ENCODE data around the gene DVL2. TPM values are rescaled to one million over a fixed set of nuclear protein-coding genes. Genes with fewer than 3 reads are reported as not detected.

Gene DVL2
- total RNA-seq, 4 donors from 2014 or later, result 35.9 to 182 (median 69.2) TPM

DNA sequence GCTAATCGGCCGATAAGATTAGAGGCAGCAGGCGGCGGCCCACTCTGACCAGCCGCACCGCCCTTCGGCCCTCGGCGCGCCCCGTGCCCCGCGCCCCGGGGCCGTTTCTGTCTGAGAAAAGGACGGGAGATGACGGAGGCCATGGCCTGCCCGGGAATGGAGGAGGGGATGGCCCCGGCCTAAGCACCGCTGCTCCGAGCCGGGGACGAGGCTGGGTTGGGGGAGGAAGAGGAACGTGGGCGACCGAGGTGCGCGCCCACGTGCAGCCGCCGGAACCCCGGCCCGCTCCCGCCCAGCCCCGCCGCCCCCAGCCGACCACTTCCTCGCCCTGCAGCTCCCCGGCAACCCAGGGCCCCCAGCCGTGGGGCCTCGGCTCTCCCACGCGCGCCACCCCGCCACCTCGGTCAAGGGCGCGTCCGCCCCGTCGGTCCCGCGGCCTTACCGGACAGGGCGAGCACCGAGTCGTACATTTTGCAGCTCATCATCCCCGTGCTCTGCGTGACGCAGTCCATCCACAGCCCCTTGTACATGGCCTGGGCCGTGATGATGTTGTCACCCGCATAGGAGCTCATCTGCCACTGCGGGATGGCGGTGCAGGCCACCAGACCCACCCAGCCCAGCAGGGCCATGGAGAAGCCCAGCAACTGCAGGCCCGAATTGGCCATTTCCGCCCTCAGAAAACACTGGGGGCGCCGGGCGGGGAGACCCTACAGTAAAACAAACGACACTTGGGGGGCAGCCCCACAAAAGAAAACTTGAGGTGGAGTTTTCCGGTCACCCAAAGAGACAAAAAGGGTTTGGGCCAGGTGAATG is 27.3 kb upstream of the DVL2 start:
- no peak for DNase-seq
- intact Hi-C loops (cut with DNase I; ENCODE audit: low total_unique reads), result no loop called here
- in situ Hi-C loops (cut with MboI; ENCODE audit: low pct_ligation_motif_present in 1 of 4, low pct_unique_long_range_greater_than_20kb in 1 of 4, low sequenced_read_pairs in 3 of 4), result no loop called here
- Histone ChIP-seq H3K36me3 (no peaks in the 10 kb centered on the region), H3K4me3 (peak overlapping the region; percentile 43 to 72 (median 53)), H3K4me1 (peaks cover 0 to 71% (median 36%) of the 10 kb centered on the region in 4 donors), H3K27me3 (peaks cover 42% of the 10 kb centered on the region), H3K9me3 (no peaks in the 10 kb centered on the region), H3K27ac (peak overlapping the region; percentile 88 to 96 (median 94))
- no peak for TF ChIP-seq CTCF (IDR thresholded peaks at IDR 0.05)
- peak in 1 of 3 donors; percentile 40 for TF ChIP-seq POLR2AphosphoS5 (IDR thresholded peaks at IDR 0.05)
- WGBS, 2 donors (ENCODE audit: low coverage in 1 of 2), result 19% methylated on average over 10 of the region's 71 CpGs; no CpG with 5 or more reads in 1 of the 2 donors

DNA sequence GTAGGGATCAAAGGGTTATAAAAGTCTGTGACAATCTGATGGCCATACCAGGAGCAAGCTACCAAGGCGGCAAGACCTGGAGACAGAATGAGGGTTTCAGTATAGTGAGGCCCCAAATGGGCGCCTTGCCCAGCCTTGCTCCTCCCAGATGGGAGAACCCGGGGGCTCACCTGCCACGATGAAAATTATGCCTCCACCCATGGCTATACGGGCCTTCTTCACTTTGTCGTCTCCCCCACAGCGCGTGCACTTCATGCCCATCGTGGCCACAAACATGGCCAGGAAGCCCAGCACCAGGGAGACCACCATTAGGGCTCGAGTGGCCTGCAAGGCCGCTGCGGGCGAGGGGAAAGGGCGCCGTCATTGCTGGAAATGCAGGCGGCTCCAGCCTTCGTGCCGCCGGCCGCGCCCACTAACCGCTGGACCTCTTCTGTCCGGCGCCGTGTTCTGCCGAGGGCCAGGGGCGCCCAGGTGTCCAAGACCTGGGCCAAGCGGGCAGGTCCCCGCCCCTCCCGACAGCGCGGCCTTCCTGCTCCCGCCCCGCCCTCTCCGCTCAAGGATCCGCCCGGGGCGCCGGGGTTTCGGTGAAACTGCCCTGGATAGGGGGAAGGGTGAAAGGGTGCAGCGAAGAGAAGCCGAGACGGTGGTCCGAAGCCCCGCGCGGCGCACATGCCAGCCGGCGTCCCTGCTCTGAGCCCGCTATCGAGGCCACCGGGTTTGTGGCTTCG is 26.5 kb upstream of the DVL2 start:
- DNase-seq, result peak; percentile 84
- peak overlapping the region; percentile 88 to 96 (median 94) for H3K27ac ChIP-seq
- peaks cover 42% of the 10 kb centered on the region for H3K27me3 ChIP-seq
- in situ Hi-C loops (cut with MboI; ENCODE audit: low pct_ligation_motif_present in 1 of 4, low pct_unique_long_range_greater_than_20kb in 1 of 4, low sequenced_read_pairs in 3 of 4), result no loop called here
- peaks cover 0 to 66% (median 36%) of the 10 kb centered on the region in 4 donors for H3K4me1 ChIP-seq
- 8 to 30% methylated on average over 2 to 36 of the region's 54 CpGs for WGBS, 2 donors (ENCODE audit: low coverage in 1 of 2)
- TF ChIP-seq EP300 (IDR thresholded peaks at IDR 0.05; ENCODE audit: low read depth), result no peak
- TF ChIP-seq POLR2AphosphoS5 (IDR thresholded peaks at IDR 0.05), result peak; percentile 34 to 89 (median 70)
- TF ChIP-seq POLR2A (IDR thresholded peaks at IDR 0.05), result peak; percentile 64
- H3K9me3 ChIP-seq, result no peaks in the 10 kb centered on the region
- H3K36me3 ChIP-seq, result peaks cover 0 to 6% (median 0%) of the 10 kb centered on the region in 4 donors
- intact Hi-C loops (cut with DNase I; ENCODE audit: low total_unique reads), result no loop called here
- peak overlapping the region; percentile 43 to 72 (median 53) for H3K4me3 ChIP-seq

GRCh38 chr17:7260151-7260550 is 25.8 kb upstream of the DVL2 start:
- TF ChIP-seq POLR2AphosphoS5 (IDR thresholded peaks at IDR 0.05), result peak in 2 of 3 donors; percentile 14 to 89
- TF ChIP-seq EP300 (IDR thresholded peaks at IDR 0.05; ENCODE audit: low read depth), result no peak
- Histone ChIP-seq H3K4me1 (peaks cover 0 to 62% (median 36%) of the 10 kb centered on the region in 4 donors), H3K4me3 (peak overlapping the region in 3 of 4 donors; percentile 46 to 72 (median 60)), H3K27ac (peak overlapping the region; percentile 88 to 96 (median 94)), H3K36me3 (peaks cover 0 to 10% (median 0%) of the 10 kb centered on the region in 4 donors), H3K27me3 (peaks cover 39% of the 10 kb centered on the region), H3K9me3 (no peaks in the 10 kb centered on the region)
- in situ Hi-C loops (cut with MboI; ENCODE audit: low pct_ligation_motif_present in 1 of 4, low pct_unique_long_range_greater_than_20kb in 1 of 4, low sequenced_read_pairs in 3 of 4), result no loop called here
- DNase-seq, result peak; percentile 37
- intact Hi-C loops (cut with DNase I; ENCODE audit: low total_unique reads), result no loop called here
- WGBS, 2 donors (ENCODE audit: low coverage in 1 of 2), result 59% methylated on average over 4 of the region's 4 CpGs; no CpG with 5 or more reads in 1 of the 2 donors

GRCh38 chr17:7259555-7259889 is 25.2 kb upstream of the DVL2 start:
- intact Hi-C loops (cut with DNase I; ENCODE audit: low total_unique reads) (no loop called here), in situ Hi-C loops (cut with MboI; ENCODE audit: low pct_ligation_motif_present in 1 of 4, low pct_unique_long_range_greater_than_20kb in 1 of 4, low sequenced_read_pairs in 3 of 4) (no loop called here)
- DNase-seq, result peak; percentile 42
- peaks cover 0 to 10% (median 0%) of the 10 kb centered on the region in 4 donors for H3K36me3 ChIP-seq
- peaks cover 0 to 60% (median 34%) of the 10 kb centered on the region in 4 donors for H3K4me1 ChIP-seq
- H3K4me3 ChIP-seq, result peak overlapping the region in 3 of 4 donors; percentile 46 to 72 (median 60)
- 64% methylated on average over 6 of the region's 6 CpGs; no CpG with 5 or more reads in 1 of the 2 donors for WGBS, 2 donors (ENCODE audit: low coverage in 1 of 2)
- peaks cover 37% of the 10 kb centered on the region for H3K27me3 ChIP-seq
- H3K27ac ChIP-seq, result peak overlapping the region; percentile 88 to 96 (median 94)
- no peaks in the 10 kb centered on the region for H3K9me3 ChIP-seq
- TF ChIP-seq POLR2AphosphoS5 (IDR thresholded peaks at IDR 0.05) (no peak), POLR2A (IDR thresholded peaks at IDR 0.05) (no peak), CTCF (IDR thresholded peaks at IDR 0.05) (no peak), EP300 (IDR thresholded peaks at IDR 0.05; ENCODE audit: low read depth) (no peak)
